ENCODE results near the gene PKIG.

PKIG gene

GRCh38 chr20:44596876-44597275 lies 14.5 kb downstream of the PKIG start:
- no peak for DNase-seq (ENCODE audit: low read depth in 2 of 2)

- DNase-seq (ENCODE audit: low read depth in 2 of 2), result no peak
These were observed 15.1 kb downstream of the PKIG start for GRCh38 chr20:44597516-44597915.

GRCh38 chr20:44597930-44598329 lies 15.6 kb downstream of the PKIG start:
- DNase-seq (ENCODE audit: low read depth in 2 of 2), result no peak

GRCh38 chr20:44598423-44599305 lies 16.3 kb downstream of the PKIG start:
- DNase-seq (ENCODE audit: low read depth in 2 of 2), result no peak

- no peak for DNase-seq (ENCODE audit: low read depth in 2 of 2)
These were observed 17.3 kb downstream of the PKIG start for GRCh38 chr20:44599715-44600114.

GRCh38 chr20:44600301-44600700 lies 17.9 kb downstream of the PKIG start:
- DNase-seq (ENCODE audit: low read depth in 2 of 2), result no peak

GRCh38 chr20:44600758-44601201 lies 18.4 kb downstream of the PKIG start:
- no peak for DNase-seq (ENCODE audit: low read depth in 2 of 2)

- no peak for DNase-seq (ENCODE audit: low read depth in 2 of 2)
These were observed 18.9 kb downstream of the PKIG start for GRCh38 chr20:44601236-44601671.

- DNase-seq (ENCODE audit: low read depth in 2 of 2), result no peak
These were observed 19.4 kb downstream of the PKIG start for GRCh38 chr20:44601801-44602204.

GRCh38 chr20:44603327-44603726 lies 20.9 kb downstream of the PKIG start:
- DNase-seq (ENCODE audit: low read depth in 2 of 2), result no peak

GRCh38 chr20:44606725-44607441 lies 24.5 kb downstream of the PKIG start:
- DNase-seq (ENCODE audit: low read depth in 2 of 2), result no peak

- no peak for DNase-seq (ENCODE audit: low read depth in 2 of 2)
These were observed 26.7 kb downstream of the PKIG start for GRCh38 chr20:44609006-44609515.

GRCh38 chr20:44609516-44610312 lies 27.3 kb downstream of the PKIG start:
- DNase-seq (ENCODE audit: low read depth in 2 of 2), result peak; percentile 58 to 66

GRCh38 chr20:44610313-44610962 lies 28.1 kb downstream of the PKIG start:
- DNase-seq (ENCODE audit: low read depth in 2 of 2), result no peak

GRCh38 chr20:44613575-44613974 lies 31.2 kb downstream of the PKIG start:
- DNase-seq (ENCODE audit: low read depth in 2 of 2), result no peak

GRCh38 chr20:44614525-44614924 lies 32.1 kb downstream of the PKIG start:
- no peak for DNase-seq (ENCODE audit: low read depth in 2 of 2)

- DNase-seq (ENCODE audit: low read depth in 2 of 2), result no peak
These were observed 32.9 kb downstream of the PKIG start for GRCh38 chr20:44615169-44615791.

GRCh38 chr20:44615876-44616603 lies 33.7 kb downstream of the PKIG start:
- no peak for DNase-seq (ENCODE audit: low read depth in 2 of 2)

- DNase-seq (ENCODE audit: low read depth in 2 of 2), result no peak
These were observed 34.2 kb downstream of the PKIG start for GRCh38 chr20:44616604-44616964.

GRCh38 chr20:44618318-44618731 lies 35.9 kb downstream of the PKIG start:
- no peak for DNase-seq (ENCODE audit: low read depth in 2 of 2)
